Large intestine (tissue), 3 donors: ENCODE data around the gene SIK3. TPM values are rescaled to one million over a fixed set of nuclear protein-coding genes. Genes with fewer than 3 reads are reported as not detected.

Source experiments
- DNase-seq, 2 donors: peaks; one replicate each; pipeline versions ENCODE4 v3.0.0 to v3.0.0-alpha.2; 2013
- H3K27ac ChIP-seq: one replicate; pipeline ENCODE4 v1.5.1; 2013; ENCODE audit warnings: low read length
- H3K27me3 ChIP-seq: 2 replicates; pipeline ENCODE4 v1.6.1; 2013; ENCODE audit warnings: low read length; ENCODE audit not compliant: control insufficient read depth, insufficient read depth
- H3K36me3 ChIP-seq: 2 replicates; pipeline ENCODE4 v1.6.1; 2013; ENCODE audit warnings: low read length; ENCODE audit not compliant: control insufficient read depth, insufficient read depth
- H3K4me1 ChIP-seq: one replicate; pipeline ENCODE4 v1.6.1; 2013; ENCODE audit warnings: low read length; ENCODE audit not compliant: control insufficient read depth, insufficient read depth
- H3K4me3 ChIP-seq: one replicate; pipeline ENCODE4 v1.5.1; 2013; ENCODE audit warnings: low read length
- H3K9me3 ChIP-seq: one replicate; pipeline ENCODE4 v1.6.1; 2013; ENCODE audit warnings: mild to moderate bottlenecking, low read depth, low read length, moderate library complexity; ENCODE audit not compliant: control insufficient read depth
- WGBS: methylation state at CpG from one replicate; pipeline ENCODE4 v1.1.5; 2013; ENCODE audit warnings: low lambda C conversion rate; ENCODE audit not compliant: insufficient coverage; 5-methylcytosine and 5-hydroxymethylcytosine counted together
- polyA plus RNA-seq: library from polyadenylated mRNA; unstranded; fragments of 120-200 nt; gene quantifications from one replicate; pipeline ENCODE4 v1.2.1, GENCODE V29; 2013

Gene SIK3
- polyA plus RNA-seq, 1 donor = 34.6 TPM

DNA sequence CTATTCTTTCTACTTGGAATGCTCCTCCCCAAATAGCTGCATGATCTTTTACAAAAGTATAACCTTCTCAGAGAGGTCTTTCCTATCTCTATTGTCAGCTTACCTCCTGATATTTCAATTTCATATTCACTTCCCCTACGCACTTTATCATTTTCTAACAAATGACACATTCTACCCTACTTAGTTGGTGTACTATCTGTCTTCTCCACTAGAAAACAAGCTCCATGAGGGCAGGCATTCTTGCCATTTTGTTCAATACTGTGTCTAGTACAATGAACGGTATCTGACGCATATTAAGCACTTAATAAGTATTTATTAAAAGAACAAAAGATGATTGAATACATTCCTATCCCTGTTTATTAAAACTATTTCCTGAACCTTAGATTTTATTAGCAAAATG is 164.3 kb downstream of the SIK3 start:
- Histone ChIP-seq H3K36me3 (peaks cover 6% of the 10 kb centered on the region), H3K4me1 (peaks cover 3% of the 10 kb centered on the region), H3K27me3 (no peaks in the 10 kb centered on the region), H3K9me3 (no peaks in the 10 kb centered on the region), H3K4me3 (no peak overlapping the region), H3K27ac (no peak overlapping the region)
- 100% methylated on average over 1 of the region's 3 CpGs for WGBS
- DNase-seq = no peak

DNA sequence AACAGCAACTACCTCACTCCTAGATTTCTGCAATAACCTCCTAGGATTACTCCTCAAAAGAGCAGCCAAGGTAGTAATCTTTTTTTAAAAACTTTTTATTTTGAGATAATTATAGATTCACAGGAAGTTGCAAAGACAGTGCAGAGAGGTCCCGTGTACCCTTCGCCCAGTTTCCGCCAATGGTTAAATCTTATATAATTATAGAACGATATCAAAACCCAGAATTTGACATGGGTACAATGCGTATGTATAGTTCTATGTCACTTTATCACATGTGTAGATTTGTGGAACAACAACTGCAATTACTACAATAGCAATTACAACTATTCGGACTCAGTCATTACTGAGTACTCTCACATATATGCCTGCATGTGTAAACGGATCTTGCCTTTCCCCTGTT is 166.0 kb downstream of the SIK3 start:
- Histone ChIP-seq H3K9me3 (no peaks in the 10 kb centered on the region), H3K27me3 (no peaks in the 10 kb centered on the region), H3K27ac (no peak overlapping the region), H3K4me3 (no peak overlapping the region), H3K4me1 (peaks cover 3% of the 10 kb centered on the region), H3K36me3 (peaks cover 8% of the 10 kb centered on the region)
- no peak for DNase-seq
- WGBS = 100% methylated on average over 1 of the region's 7 CpGs

DNA sequence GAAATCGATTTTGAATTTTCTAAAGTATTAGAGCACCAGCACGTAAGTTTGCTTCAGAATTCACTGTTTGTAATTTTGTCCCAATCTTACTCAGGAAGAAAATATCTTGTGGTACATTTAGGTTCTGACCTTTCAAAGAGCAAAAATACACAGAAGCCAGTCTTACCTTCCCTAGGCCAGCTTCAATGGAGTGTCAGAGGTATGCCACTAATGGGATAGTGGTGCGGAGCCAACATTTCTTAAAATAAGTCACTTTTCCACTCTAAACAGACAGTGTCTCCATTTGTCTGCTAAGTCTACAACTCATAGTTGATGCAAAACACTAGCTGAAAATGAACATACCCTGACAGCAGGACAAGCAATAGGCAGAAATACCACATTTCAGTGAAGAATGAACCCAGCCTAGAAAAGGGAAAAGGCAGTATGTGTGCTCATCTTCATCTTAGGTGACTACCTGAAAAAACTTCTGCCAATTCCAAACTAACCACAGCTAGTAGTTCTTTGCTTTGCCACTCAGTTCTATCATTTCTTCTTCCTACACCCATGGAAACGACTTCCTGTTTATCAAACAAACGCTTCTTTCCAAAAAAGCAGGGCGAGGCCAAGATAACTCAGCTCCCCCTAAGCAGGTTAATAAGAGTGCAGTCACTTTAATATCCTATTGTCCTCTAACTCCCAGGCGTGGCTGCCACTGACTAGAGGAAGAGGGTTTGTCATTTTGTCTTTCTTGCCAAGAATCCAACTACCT is 166.8 kb downstream of the SIK3 start:
- H3K27ac ChIP-seq = no peak overlapping the region
- DNase-seq = peak; percentile 4 to 28
- H3K27me3 ChIP-seq = no peaks in the 10 kb centered on the region
- H3K36me3 ChIP-seq = peaks cover 6% of the 10 kb centered on the region
- WGBS = 93% methylated on average over 3 of the region's 7 CpGs
- peaks cover 3% of the 10 kb centered on the region for H3K4me1 ChIP-seq
- H3K9me3 ChIP-seq = no peaks in the 10 kb centered on the region
- H3K4me3 ChIP-seq = no peak overlapping the region

DNA sequence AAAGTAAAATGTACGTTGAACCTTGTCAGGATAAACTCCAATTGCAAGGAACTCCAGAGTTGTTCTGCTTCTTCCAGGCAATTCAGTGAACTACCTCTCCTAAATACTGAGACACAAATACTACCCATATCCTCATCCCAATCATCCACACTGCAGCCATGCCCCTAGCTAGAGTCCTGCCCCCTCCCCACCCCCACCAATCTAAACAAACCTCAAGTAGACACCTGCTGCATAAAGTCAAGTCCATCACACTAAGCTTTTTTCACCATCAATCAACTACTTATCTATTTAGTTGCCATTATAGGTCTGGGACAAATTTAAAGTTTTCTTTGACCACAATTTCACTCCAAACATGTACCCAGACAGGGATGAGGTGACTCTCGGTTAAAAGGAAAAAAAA is 167.6 kb downstream of the SIK3 start:
- peaks cover 9% of the 10 kb centered on the region for H3K36me3 ChIP-seq
- H3K9me3 ChIP-seq = no peaks in the 10 kb centered on the region
- no peak for DNase-seq
- H3K27me3 ChIP-seq = no peaks in the 10 kb centered on the region
- no peak overlapping the region for H3K4me3 ChIP-seq
- H3K27ac ChIP-seq = no peak overlapping the region
- 60% methylated on average over 1 of the region's 2 CpGs for WGBS
- peaks cover 3% of the 10 kb centered on the region for H3K4me1 ChIP-seq

DNA sequence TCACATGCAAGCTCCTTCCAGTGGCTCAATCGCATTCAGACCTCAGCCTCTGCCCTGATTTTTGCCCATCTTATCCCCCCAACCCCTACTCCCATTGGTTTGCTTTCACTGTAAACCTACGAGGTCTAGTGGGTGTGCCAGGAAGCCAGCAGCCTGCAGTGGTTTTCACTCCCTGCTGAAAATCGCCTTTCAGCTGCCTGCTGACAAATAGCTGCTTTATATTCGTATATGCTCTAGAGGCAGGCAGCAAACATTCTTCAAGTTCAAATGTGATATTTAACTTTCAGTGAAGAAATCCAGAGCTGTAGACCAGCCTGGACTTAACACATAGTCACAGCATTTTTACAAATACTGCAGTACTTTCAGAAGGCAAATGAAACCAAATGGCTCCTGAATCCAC is 168.1 kb downstream of the SIK3 start:
- no peaks in the 10 kb centered on the region for H3K27me3 ChIP-seq
- H3K27ac ChIP-seq = no peak overlapping the region
- H3K9me3 ChIP-seq = no peaks in the 10 kb centered on the region
- H3K4me3 ChIP-seq = no peak overlapping the region
- peak; percentile 5 to 40 for DNase-seq
- H3K4me1 ChIP-seq = peaks cover 3% of the 10 kb centered on the region
- peaks cover 12% of the 10 kb centered on the region for H3K36me3 ChIP-seq
- WGBS = no CpG with 5 or more reads among the region's 4 CpGs

DNA sequence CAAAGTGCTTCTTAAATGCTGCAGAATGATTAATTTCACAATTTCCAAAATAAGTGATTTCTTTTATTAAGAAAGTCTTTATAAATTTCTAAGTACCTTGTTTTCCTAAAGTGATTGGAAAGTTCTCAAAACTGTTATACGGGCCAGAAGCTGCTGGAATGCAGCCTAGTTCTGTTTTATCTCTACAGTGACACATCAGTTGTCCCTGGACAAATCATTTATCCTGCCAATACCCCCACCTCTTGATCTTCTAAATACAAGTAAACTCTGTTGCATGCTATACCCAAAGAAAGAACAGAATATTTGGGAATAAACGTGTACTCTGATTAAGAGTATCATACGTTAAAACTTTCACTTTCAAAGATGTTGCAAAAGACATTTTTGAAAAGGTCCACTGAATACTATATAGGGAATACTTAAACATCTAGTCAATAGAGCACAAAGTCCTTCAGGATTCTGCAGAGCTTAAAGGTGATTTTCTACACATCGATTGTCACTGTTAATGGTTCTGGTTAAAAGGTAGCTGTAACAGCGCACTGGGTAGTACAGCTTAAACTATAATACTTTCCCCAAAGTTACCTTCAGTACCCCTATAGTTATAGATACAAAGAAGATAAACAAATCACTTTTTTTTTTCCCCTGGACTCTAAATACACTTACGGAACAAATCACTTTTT is 168.7 kb downstream of the SIK3 start:
- peaks cover 16% of the 10 kb centered on the region for H3K36me3 ChIP-seq
- peaks cover 3% of the 10 kb centered on the region for H3K4me1 ChIP-seq
- H3K27ac ChIP-seq = no peak overlapping the region
- no peaks in the 10 kb centered on the region for H3K27me3 ChIP-seq
- 52% methylated on average over 2 of the region's 6 CpGs for WGBS
- no peak for DNase-seq
- H3K4me3 ChIP-seq = no peak overlapping the region
- no peaks in the 10 kb centered on the region for H3K9me3 ChIP-seq

DNA sequence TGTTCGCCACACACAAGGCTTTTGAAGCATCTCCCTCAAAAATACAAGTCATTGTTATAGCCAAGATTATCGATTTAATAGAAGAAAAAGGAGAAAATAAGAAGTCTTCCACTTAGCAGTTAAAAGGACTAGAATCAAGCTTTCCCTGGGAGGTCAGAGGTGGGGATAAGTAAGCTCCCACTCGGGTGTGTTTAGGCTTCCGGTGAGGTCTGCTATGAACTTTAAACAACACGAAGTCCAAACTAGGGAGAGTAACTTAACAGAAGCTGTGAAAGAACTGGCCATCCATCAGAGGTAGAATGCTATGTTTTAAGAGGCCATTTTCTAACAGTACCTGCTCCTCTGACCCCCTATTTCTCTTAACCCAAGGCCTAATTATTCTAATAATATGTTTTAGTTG is 169.4 kb downstream of the SIK3 start:
- Histone ChIP-seq H3K36me3 (peaks cover 18% of the 10 kb centered on the region), H3K27ac (no peak overlapping the region), H3K27me3 (no peaks in the 10 kb centered on the region), H3K9me3 (no peaks in the 10 kb centered on the region), H3K4me1 (peaks cover 3% of the 10 kb centered on the region), H3K4me3 (no peak overlapping the region)
- WGBS = 44% methylated on average over 3 of the region's 5 CpGs
- DNase-seq = no peak

DNA sequence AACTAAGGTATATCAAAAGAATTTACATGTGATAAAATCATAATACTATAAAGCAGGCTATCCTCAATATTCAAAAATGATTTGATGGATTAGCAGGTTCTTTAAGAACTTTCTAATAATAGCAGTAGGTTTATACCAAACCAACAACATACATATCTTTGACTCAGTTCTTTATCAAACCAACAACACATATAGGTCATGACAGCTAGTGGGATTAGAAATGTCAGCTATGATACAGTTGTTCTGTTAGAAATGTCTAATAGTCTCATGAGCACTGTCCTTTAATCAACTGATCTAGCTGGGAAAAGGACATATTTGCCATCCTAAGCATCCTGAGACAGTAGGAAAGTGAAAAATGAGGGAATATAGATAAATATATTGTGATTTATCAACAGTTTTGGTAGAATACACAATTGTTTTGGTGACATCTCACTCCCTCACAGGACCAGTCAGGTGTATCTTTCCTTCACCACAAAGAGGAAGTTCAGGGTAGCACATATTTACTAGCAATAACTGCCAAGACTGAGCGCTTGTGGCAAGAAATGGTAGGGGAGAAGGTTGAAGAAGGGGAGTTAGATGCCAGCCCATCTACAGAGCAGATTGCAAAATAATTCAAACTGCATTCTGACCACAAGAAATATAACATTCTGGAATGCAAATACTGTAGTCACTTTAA is 170.0 kb downstream of the SIK3 start:
- H3K27me3 ChIP-seq = no peaks in the 10 kb centered on the region
- no peak for DNase-seq
- peaks cover 21% of the 10 kb centered on the region for H3K36me3 ChIP-seq
- WGBS = no CpG with 5 or more reads among the region's 1 CpG
- H3K9me3 ChIP-seq = no peaks in the 10 kb centered on the region
- H3K4me1 ChIP-seq = peaks cover 3% of the 10 kb centered on the region
- H3K4me3 ChIP-seq = no peak overlapping the region
- H3K27ac ChIP-seq = no peak overlapping the region

DNA sequence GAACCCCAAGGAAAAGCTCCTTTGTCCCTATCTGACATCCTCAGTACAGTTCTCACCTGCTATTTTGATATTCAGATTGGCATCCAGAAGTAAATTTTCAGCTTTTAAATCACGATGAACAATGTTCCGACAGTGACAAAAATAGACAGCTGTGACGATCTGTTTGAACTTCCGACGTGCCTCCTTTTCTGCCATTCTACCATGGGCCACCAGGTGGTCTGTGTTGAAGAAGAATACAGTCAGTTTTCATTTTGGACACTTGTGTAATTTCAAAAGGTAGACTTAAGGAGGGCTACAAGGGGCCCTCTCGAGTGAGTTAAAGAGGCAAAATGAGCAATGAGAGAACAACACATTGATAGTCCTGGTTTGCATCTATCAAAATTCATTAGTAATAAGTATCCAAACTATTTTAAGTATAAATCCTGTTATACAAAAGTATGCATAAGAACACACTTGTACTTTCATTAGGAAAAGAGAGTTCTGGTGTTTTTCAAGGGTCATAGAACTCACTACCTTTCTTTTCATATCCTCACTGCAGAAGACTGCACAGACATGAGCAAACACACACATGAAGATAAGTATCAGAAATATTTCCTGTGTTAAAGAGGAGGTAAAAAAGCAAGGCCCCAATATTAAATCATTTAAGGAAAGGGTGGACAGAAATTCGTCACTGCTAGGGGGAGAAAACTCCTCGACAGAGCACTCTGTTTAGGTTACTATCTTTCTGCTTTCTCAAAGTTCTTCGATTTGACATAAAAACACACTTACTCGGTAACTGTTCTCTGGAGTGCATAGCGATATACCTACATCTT is 170.9 kb downstream of the SIK3 start:
- H3K4me3 ChIP-seq = no peak overlapping the region
- no peak overlapping the region for H3K27ac ChIP-seq
- DNase-seq = no peak
- H3K27me3 ChIP-seq = no peaks in the 10 kb centered on the region
- WGBS = 100% methylated on average over 1 of the region's 11 CpGs
- H3K9me3 ChIP-seq = no peaks in the 10 kb centered on the region
- H3K36me3 ChIP-seq = peaks cover 22% of the 10 kb centered on the region
- peaks cover 3% of the 10 kb centered on the region for H3K4me1 ChIP-seq

DNA sequence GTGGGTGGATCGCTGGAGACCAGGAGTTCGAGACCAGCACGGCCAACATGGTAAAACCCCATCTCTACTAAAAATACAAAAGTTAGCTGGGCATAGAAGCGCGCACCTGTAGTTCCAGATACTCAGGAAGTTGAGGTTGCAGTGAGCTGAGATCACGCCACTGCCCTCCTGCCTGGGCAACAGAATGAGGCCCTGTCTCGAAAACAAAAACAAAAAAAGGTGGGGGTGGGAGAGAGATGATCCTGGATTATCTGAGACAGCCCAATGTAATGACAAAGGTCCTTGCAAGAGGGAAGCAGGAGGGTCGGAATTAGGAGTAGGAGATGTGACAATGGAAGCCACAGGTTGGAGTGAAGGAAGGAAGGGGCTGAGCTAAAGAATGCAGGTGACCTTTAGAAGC is 173.2 kb downstream of the SIK3 start:
- Histone ChIP-seq H3K27me3 (no peaks in the 10 kb centered on the region), H3K4me3 (no peak overlapping the region), H3K9me3 (no peaks in the 10 kb centered on the region), H3K27ac (no peak overlapping the region), H3K4me1 (peaks cover 2% of the 10 kb centered on the region), H3K36me3 (peaks cover 32% of the 10 kb centered on the region)
- WGBS = 64% methylated on average over 2 of the region's 8 CpGs
- no peak for DNase-seq
